GM13977 (cell line): Measurements from ENCODE around the gene CENPA.

ENCODE experiments used
- DNase-seq: peaks from one replicate; pipeline ENCODE4 v3.0.0; 2012; ENCODE audit warnings: low spot score
- in situ Hi-C: fragments of 300-500 bp; cut with MboI; formaldehyde crosslinking; loops from one replicate; pipeline ENCODE4 v1.12.0; 2022; ENCODE audit warnings: low sequenced_read_pairs, low pct_unique_long_range_greater_than_20kb, mixed read lengths, inconsistent platforms; ENCODE audit not compliant: unreplicated experiment
- TF ChIP-seq, protein P1 (sequence below): IDR thresholded peaks from 2 replicates; pipeline ENCODE4 v1.5.1; 2012; ENCODE audit warnings: mild to moderate bottlenecking, control low read depth; ENCODE audit not compliant: insufficient read depth; ENCODE audit errors: extremely low read depth, missing control alignments

The CENPA gene

DNA sequence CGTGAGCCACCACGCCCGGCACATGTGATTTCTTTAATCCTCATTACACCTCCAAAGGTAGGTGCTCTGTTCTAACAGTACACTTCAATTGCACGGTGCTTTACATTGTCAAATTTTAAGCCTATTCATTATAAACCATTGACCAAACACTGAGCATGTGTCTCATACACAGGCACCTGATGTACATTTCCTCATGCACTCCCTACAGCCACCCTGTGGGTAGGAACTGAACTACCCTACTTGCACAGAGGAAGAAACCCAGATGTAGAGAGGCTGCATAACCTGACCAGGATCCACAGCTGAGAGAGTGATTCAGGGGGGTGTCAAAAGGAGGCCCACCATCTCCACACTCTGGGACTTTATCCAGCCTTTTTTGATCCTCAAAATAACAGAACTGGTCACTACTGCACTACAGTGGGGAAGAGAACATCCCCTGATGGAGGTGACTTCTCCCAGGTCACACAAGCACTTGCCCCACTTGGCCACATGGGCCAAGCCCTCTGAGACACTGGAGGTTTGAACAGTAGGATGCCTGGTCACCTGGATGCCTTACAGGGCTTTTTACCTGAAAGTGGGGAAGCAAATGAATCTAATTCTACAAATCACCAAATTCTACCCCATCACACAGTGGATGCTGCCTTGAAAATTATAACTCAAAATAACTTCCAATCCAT, 55.2 kb downstream of the CENPA start:
- DNase-seq, result no peak
- in situ Hi-C loops, result loop anchor here (10.0 to 25.0 kb wide), 2 partner anchors 94 to 446 kb away; partner anchors contain the start of genes DNAJC5G and TRIM54
- TF ChIP-seq, protein P1, sequence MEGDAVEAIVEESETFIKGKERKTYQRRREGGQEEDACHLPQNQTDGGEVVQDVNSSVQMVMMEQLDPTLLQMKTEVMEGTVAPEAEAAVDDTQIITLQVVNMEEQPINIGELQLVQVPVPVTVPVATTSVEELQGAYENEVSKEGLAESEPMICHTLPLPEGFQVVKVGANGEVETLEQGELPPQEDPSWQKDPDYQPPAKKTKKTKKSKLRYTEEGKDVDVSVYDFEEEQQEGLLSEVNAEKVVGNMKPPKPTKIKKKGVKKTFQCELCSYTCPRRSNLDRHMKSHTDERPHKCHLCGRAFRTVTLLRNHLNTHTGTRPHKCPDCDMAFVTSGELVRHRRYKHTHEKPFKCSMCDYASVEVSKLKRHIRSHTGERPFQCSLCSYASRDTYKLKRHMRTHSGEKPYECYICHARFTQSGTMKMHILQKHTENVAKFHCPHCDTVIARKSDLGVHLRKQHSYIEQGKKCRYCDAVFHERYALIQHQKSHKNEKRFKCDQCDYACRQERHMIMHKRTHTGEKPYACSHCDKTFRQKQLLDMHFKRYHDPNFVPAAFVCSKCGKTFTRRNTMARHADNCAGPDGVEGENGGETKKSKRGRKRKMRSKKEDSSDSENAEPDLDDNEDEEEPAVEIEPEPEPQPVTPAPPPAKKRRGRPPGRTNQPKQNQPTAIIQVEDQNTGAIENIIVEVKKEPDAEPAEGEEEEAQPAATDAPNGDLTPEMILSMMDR, result no peak

DNA sequence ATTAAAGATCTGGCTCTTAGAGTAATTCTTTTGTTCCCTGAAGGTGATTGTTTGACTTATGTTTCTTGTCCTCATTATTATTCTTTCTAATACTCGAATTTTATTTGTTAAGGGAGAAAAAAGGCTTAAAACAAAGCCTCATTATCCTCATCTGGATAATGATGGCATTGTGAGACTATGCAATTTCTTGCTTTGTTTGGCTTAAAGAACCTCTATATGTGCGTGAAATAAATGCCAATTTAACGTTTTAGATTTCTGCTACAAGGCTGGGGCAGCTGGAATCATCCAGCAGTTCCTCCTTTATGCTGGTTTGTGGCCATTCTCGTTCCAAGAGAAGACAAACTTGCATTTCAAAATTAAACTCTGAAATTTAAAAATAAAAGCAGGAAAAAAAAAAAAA, 57.2 kb downstream of the CENPA start:
- in situ Hi-C loops, result loop anchor here (10.0 to 25.0 kb wide), 2 partner anchors 92 to 444 kb away; partner anchors contain the start of genes DNAJC5G and TRIM54
- DNase-seq, result no peak
- TF ChIP-seq, protein P1, result no peak
